Limb (tissue), 2 donors: ENCODE measurements around the gene FAM20C.

Source experiments
- DNase-seq, 2 donors: peaks; one replicate each; pipeline ENCODE4 v3.0.0-alpha.2; 2016; ENCODE audit errors: extremely low spot score in 2 of 2

FAM20C gene

DNA sequence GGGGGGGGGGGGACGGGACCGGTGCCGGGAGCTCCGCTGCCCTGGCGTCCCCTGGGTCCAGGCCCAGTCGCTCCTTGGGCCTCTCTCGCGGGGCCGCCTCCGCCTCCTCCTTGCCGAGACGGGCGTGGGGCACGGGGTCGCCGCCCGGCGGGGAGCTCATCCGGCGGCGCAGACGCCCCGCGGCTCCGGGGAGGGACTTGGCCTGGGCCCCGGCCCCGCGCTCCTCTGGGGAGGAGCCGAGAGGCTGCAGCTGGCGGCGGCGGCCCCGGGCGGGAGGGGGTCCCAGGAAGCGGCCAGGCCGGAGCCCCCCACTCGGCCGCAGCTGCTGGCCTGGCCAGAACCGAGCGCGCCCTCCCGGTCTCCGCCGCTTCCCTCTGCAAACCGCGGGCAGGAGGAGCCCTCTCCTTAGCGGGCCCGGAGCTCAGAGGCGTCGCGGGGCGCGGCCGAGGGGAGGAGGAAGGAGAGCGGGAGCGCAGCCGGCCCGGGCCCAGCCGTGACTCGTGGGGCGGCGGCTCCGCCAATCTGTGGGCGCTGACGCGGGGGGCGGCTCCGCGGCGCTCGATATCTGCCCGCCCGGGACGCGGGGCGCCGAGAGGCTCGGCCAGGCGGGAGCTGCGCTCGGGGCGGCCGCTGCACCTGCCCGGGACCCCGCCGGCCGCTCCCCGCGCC, at the start of gene FAM20C:
Gene FAM20C (plus strand): TSS at position 591 of the 669 bp plus-strand sequence. CDS start 629 bp downstream, outside the sequence.
- peak; percentile 77 to 88 for DNase-seq

DNA sequence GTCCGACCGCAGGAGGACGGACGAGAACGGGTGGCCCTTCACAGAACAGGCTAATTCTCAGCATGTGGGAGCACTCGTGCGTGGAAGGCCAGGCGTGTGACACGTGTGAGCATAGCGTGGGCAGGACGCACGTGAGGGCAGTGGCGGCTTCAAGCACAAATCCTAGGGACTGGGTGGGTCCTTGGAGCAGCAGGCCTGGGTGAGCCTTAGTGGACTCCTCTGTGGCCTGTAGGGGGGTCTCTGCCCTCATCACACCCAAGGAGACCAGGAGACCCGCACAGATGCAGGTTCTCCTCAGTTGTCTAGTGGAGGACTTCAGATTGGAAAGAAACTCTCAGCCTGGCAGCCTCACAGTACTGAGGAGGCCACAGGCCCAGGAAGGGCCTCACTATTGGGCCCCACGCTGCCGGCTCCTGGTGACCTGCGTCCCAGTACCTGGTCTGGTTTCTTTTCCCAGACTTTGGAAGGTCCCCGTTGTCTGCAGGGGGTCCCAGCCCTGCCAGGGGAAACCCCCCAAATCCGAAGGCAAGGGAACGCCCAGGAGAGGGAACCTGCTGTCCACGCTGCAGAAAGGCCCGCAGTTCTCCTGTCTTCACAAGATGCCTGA, 49.1 kb upstream of the FAM20C start:
- DNase-seq, result no peak

DNA sequence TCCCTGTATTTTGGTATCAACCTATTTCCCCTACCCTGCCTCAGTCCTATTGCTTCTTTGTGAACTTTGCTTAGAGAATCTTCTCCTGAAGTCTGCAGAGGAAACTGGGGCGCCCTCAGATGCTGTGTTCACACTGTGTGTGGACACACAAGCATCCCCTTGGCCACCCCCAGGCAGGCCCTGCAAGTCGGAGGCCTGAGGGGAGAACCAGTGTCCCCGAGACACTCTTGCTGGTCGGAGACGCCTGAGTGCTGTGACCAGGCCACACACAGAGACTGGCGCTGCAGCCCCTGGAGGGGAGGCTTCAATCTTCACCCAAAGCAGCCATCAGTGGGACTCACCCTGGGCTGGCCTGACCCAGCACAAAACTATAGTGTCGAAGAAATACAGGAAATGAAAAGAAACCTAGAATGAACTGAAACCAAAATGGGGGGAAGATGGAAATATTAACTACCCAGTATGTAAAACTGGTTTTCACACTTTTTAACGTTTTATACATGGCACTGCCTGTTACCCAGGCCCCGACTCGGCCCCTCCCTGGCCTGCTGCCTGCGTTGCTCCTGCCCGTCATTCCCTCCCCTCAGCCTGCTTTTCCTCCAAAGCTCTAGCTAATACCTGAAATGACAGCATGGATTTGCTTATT, 48.4 kb upstream of the FAM20C start:
- no peak for DNase-seq

DNA sequence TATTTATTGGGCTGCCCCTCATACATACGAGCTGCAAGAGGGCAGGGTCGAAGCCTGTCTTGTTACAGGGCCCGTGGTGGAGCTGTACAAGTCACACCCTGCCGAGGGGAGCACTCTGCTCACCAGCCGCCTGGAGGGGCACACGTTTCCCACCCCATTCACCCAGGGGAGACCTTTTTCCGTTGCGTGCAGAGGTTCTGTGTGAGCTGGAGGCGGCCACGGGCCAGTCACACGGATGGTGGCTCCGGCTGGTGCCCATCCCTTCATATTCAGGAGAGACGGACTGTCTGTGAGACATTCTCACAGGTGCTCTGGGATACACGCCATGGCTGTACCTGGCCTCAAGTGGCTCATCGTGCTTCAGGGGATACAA, 47.9 kb upstream of the FAM20C start:
- no peak for DNase-seq

DNA sequence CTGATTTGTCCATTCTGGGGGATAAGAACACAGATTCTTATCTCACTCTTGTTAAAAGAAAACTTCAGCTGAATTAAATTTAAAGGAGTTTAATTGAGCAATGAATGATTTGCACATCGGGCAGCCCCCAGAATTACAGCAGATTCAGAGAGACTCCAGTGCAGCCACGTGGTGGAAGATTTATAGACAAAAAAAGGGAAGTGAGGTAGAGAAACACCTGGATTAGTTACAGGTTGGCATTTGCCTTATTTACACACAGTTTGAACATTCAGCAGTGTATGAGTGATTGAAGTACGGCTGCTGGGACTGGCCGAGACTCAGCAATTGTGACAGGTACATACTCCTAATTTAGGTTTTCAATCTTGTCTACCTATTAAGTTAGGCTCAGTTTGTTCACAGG, 46.5 kb upstream of the FAM20C start:
- no peak for DNase-seq

DNA sequence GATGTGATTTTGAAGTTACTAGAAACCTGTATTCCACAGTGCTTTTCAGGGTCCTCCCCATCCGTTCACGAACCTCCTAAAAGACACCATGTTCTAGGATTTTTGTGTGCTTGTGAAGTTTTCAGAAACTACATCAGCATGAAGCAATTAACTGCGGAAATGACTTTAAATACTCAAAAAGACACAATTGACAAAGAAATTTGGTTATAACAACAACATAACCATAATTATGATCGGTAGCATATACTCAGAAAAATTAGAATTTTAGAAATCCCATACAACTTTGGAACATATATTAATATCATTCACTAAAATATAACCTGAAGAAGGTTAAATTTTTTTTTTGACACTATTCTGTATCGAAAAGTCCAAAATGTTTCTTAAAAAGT, 43.8 kb upstream of the FAM20C start:
- DNase-seq, result no peak

DNA sequence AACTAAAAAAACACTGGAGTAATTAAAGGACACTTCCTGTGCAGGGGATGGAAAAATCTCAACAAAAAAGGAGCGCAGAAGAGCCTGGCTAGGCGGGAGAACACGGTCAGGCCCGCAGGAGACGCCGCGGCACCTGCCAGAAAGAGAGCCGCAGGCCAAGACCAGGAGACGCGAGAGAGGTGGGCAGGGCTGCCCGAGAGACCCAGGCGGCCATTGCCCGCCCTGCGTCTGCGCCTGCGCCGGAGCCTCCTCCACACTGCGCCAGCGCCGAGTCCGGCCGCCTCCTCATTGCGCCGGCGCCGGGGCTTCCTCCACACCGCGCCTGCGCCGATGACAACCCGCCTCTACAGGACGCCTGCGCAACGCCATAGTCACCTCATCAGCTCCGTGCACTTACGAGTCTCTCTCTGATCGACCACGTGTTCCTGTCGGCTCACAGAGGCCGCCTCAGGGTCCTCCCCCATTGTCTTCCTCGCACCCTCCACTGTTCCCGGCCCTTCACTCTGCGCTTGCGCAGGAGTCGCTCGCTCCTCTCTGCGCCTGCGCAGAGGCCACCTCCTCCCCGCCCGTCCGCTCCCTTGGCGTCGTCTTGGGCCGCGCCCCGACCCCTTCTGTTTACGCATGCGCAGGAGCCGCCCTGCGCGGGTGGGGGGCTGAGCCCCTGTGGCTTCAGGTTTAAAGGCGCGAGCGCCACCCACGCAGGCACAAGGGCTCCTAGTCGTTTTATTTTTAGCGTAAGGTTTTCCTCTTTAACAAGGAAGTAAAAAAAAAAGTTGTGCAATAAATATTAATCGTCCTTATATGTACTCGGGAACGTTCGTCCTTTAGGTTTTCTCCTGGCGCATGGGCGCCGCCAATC, 43.2 kb upstream of the FAM20C start:
- peak; percentile 99 to 100 for DNase-seq

DNA sequence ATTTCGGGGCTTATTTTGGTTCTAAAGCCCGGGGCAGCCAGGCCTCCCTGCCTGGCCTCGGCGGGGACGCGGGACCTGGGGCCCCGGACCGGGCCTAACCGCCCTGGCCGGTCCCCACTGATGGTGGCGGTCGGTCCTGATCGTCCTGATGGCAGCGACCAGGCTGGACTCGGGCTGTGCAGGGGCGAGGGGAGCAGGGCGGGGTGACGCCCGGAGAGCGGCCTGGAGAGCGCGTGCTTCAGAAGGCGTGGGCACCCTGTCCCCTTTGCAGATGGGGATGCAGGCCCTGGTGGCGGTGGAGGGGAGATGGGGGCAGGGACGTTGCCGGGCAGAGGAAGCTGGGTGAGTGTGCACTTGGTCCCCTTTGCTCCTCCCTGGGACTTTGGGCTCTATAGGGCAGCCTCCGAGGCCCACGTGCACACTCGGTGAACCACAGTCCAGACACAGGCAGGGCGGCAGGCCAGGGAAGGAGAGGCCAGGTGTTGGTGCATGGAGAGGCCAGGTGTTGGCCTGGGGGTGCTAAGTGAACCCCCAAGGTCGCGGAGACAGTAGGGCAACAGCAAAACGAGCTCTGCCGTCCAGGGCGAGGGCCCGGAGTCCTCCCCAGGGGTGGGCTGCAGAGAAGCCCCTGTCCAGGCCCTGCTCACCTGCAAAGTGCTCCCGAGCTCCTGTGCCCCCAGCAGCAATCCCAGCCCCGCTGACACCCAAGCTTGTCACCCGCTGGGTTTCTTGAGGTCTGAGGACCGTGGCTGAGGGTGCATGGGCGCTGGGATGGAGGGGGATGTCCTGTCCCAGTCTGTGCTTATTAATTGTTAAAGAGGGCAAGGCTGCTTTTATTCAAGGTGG, 42.4 kb upstream of the FAM20C start:
- DNase-seq, result no peak

DNA sequence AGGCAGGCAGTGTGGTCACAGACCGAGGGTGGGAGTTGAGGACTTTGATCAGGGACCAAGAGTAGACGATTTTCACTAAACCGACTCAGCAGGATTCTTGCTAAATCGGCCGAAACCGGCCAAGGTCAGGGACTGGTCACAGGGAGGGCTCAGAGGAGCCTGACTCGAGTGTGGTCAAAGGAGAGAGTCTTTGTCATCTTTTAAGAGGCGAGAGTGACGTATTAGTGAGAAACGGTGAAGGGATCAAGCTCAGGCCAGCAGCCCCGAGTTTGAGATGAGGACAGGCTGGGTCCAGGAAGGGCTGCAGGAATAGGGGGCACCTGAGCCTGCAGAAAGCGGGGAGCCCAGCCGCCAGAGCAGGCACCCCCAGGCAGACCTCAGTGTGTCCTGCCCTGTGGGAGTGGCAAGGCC, 41.6 kb upstream of the FAM20C start:
- no peak for DNase-seq

DNA sequence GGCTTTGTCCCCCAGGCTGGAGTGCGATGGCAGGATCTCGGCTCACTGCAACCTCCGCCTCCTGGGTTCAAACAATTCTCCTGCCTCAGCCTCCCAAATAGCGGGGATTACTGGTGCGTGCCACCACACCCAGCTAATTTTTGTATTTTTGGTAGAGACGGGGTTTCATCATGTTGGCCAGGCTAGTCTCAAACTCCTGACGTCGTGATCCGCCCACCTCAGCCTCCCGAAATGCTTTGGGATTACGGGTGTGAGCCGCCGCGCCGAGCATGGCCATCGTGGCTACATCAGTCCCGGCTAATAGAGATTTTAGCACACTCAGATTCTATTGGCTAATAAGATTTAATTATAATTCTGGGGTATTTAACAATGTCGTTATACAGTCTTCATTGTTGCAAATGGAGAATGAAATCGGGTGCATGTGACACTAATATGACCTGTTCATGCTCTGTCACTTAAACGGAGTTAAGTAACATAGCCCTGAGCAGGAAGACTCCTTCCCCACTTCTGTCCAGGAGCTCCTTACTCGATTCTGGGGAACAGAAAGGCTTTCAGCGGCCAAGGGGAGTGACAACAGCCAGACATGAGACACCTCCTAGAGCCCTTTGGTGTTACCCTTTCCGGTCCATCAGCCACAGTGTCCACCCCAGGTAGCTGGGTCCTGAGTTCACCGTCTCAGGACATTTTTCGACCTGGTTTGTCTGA, 40.9 kb upstream of the FAM20C start:
- DNase-seq, result no peak

DNA sequence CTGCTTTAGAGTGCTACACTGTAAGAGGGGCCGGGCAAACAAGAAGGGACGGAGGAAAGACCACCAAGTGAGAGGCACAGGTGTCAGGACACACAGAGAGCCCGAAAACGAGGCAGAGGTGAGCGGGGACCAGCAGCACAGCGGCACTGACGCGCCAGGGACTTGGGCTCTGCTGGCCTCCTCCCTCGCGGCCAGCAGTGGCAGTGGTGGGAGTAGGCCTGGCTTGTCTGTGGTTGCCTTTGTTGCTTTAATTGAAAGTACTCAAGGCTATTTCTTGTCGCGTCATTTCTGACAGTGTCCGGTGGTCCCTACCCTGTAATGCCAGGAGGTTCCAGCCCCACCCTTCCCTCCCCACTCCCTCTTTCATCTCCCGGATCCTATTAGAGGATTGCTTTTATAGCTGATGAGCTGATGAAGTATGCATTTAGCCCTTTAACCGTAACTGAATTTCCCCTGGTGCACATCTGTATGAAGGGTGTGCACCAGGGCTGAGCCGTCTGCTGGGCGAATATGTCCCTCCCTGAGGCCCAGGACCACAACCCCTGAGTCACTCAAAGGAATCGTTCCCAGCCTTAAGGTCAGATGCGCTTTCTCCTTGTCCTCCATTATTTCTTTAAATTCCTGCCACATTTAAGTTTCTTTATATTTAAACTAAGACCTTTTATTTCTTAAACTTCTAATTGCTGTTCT, 39.5 kb upstream of the FAM20C start:
- no peak for DNase-seq

DNA sequence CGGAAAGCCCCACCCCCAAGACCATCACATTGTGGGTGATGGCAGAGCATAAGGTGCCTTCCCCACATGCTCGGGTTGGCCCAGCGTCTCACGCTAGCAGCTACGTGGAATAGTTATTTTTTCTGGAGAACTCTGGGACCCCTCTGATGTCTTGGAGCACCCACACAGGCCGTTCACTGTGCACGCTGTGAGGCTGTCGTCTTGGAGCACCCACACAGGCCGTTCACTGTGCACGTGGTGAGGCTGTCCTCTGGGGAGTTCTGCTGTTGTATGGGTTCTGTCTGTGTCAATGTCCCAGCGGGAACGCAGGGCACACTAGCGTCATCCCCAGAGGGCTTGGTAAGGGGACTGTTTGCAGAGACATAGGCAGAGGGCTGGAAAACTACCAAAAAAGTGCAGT, 38.8 kb upstream of the FAM20C start:
- no peak for DNase-seq

DNA sequence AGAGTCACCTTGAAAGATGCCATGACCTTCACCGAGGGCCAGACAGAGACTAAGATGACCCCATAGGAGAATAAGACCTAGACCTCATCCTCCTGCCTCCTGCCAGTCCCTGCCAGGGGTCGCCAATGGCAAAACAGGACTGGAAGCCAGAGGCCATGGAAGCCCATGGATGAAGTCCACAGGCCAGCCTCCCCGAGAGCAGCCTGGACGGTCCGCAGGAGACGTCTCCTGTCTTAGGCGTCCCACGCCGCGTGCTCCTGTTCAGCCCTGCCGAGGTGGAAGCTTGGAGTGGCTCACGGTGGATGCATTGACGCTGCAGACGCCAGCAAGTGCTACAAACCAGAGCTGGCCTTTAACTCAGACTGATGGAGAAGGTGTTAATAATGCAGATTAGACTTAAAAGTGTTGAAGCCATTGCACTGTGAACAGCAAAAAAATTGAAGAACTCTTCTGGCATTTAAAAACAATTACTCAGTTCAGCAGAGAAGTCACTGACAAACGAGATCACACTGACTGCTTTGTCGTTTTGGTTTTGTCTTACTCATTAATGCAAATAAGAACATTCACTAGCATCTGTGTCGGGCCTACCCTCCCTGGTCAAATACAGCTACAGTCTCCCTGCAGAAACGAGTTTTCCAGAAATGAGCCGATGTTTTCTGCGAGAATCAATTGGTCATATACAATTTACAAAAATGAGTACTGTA, 38.1 kb upstream of the FAM20C start:
- no peak for DNase-seq

DNA sequence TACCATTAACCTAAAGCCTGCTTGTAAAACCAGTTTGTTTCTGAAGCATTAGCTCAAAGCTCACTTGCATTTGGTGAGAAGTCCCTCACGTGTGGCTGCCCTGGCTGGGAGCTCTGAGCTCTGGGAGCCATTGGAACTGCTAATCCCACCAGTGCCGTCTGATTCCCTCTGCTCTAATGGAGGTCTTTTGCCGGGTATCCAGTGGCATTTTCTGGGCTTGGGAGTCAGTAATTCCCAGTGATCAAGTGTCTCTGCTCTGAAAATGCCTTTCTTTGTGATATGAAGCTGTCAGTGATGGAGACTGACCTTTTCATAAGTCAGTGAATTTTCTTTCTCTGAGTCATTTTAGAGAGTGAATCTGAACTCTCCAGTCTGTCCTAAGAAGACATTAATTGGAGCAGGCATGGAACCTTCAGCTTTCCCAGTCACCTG, 36.9 kb upstream of the FAM20C start:
- DNase-seq, result no peak

DNA sequence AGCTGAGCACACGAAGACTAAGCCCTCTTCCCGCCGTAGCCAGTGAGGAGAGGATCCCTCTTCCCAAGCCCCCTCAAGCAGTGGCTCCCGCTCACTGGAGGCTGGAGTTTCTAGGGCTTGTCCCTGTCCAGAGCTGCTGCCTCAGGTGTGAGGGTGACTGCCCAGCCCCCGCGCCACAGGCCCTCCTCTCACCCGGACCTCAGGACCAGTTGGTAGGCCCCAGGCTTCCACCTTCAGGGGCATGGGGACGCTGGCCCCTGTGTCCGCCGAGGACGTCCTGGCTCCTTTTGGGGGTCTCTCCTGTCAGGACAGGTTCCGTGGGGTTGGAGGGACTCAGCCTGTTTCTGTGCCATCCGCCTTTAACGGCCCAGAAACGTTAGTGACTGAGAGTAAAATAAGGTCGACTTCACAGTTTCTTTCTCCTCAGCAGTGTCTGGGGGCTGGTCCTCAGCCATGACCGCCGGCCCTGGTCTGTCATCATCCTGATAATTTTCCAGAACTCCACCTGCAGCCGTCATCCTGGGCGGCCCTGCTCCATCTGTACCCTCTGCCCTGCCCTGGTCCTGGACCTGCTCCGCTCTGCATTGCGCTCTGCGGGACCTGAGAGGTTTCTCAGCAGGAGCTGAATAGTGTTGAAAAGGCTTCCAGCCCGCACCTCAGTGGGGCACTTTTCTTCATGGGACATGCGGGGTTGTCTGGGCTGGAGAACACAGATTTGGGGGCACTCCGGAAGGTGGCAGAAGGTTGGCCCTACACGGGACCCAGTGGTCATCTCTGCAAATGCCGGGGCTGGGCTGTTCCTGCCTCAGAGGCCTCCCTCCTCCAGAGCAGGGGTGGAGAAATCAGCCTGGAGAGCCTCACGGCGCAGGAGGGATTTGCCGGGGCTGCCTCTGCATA, 36.0 kb upstream of the FAM20C start:
- DNase-seq, result no peak

DNA sequence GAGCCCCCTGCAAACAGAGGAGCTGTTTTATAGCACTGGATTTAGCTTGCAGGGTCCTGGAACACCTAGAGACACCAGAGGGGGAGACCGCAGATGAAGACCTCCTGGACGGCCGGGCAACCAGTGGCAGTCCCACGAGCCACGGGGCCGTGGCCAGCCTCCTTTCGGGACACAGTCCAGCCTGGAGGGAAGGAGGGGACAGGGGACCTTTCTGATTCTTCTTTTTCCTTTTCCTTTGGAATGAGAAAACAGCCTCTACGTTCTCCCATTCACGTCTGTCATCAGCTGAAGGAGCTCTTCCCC, 35.4 kb upstream of the FAM20C start:
- DNase-seq, result no peak

DNA sequence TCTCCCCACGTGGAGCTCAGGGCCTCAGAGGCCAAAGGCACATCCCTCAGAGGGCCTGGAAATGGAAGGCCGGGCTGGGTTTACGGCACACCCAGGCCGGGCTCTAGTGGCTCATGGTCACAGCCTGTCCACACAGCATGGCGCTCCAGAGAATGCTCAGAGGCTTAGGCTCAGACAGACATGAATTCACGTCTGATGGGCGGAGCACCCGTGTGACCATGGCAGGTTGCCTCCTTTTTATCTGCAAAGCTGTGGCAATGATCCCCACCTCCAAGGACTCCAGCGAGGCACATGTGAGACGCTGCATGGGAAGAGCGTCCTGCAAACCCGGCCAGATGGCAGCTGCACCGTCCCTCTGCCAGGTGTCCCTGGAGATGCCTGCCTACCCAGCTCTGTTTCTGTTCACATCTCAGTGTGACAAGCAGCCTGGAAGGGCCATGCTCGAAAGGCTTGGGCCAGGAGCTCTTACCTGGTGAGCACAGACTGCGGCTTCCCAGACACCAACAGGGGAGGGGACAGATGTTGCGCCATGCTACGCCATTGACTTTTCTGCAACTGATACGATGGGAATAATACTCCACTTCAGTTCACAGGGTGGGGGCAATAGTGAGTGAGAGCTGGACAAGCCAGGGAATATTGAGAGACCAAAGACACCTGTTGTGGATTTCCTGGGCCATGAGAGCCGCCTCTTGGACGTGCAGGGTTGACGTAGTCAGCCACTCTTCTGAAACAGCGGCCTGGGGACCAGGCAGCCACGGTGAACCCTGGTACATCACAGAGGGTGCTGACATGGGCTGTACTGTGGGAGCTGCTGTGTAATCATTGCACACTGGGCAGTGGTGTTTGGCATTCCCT, 34.4 kb upstream of the FAM20C start:
- DNase-seq, result no peak

DNA sequence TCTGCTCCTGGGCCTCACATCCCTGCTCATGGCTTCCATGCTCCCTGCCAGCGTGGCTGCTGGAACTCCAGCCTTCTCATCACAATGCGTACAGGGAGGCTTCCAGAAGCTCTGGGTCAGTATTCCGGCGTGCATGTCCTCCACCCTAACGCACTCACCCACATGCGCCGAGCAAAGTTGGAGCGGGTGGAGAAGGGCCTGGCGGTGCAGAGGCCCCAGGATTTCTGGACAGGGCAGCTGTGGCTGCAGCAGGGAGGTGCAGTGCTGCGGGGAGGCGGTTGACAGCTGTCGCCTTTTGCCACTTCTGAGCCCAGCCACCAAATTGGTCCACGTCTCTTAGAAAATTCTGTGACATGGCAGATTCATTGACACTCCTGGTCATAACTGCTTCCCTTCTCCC, 33.6 kb upstream of the FAM20C start:
- no peak for DNase-seq
